Liver (tissue), 9 donors: ENCODE data around the gene SGO2. TPM values are rescaled to one million over a fixed set of nuclear protein-coding genes. Genes with fewer than 3 reads are reported as not detected.
A peak's percentile ranks its signal among the peaks of the same experiment; 100 is the strongest.

ENCODE experiments used
- DNase-seq: peaks from one replicate; pipeline ENCODE4 v3.0.0-alpha.2; 2017; ENCODE audit warnings: low spot score
- H3K27ac ChIP-seq, 2 donors: one replicate each; pipeline ENCODE4 v1.7.0; 2013; ENCODE audit warnings: inconsistent platforms in 2 of 2, low read length in 2 of 2, control low read depth in 1 of 2, low read depth in 1 of 2, mild to moderate bottlenecking in 1 of 2
- H3K27me3 ChIP-seq, 4 donors: one replicate each; pipeline versions ENCODE4 v1.6.1 to v1.7.0; 2013; ENCODE audit warnings: low read length in 3 of 4, inconsistent platforms in 1 of 4, mild to moderate bottlenecking in 1 of 4, moderate library complexity in 1 of 4; ENCODE audit not compliant: control insufficient read depth in 4 of 4, insufficient read depth in 4 of 4
- H3K36me3 ChIP-seq, 4 donors: one replicate each; pipeline versions ENCODE4 v1.6.1 to v1.7.0; 2013; ENCODE audit warnings: low read length in 3 of 4, mild to moderate bottlenecking in 3 of 4, low read depth in 1 of 4, moderate library complexity in 1 of 4; ENCODE audit not compliant: control insufficient read depth in 4 of 4, insufficient read depth in 3 of 4
- H3K4me1 ChIP-seq, 4 donors: one replicate each; pipeline versions ENCODE4 v1.6.1 to v1.7.0; 2013; ENCODE audit warnings: low read length in 3 of 4, mild to moderate bottlenecking in 3 of 4, moderate library complexity in 1 of 4; ENCODE audit not compliant: control insufficient read depth in 4 of 4, insufficient read depth in 4 of 4
- H3K4me3 ChIP-seq, 3 donors: one replicate each; pipeline versions ENCODE4 v1.6.1 to v1.7.0; 2013; ENCODE audit warnings: low read length in 3 of 3, control low read depth in 1 of 3, low read depth in 1 of 3, mild to moderate bottlenecking in 1 of 3
- H3K9ac ChIP-seq, 2 donors: one replicate each; pipeline ENCODE4 v1.7.0; 2013; ENCODE audit warnings: low read length in 2 of 2, mild to moderate bottlenecking in 2 of 2, moderate library complexity in 2 of 2, control low read depth in 1 of 2, low read depth in 1 of 2
- H3K9me3 ChIP-seq, 4 donors: one replicate each; pipeline versions ENCODE4 v1.6.1 to v1.7.0; 2013; ENCODE audit warnings: low read length in 3 of 4; ENCODE audit not compliant: control insufficient read depth in 4 of 4
- EGR1 ChIP-seq, 2 donors: IDR thresholded peaks; 2 replicates each; pipeline ENCODE4 v1.6.1; 2016 to 2018; ENCODE audit warnings: antibody characterized with exemption in 2 of 2, low read depth in 2 of 2
- FOXA2 ChIP-seq: IDR thresholded peaks from 2 replicates; pipeline ENCODE4 v1.6.1; 2016; ENCODE audit warnings: antibody characterized with exemption
- GABPA ChIP-seq, 2 donors: IDR thresholded peaks in 1 of 2; conservative IDR thresholded peaks in 1 of 2; 2 replicates each; pipeline ENCODE4 v1.6.1; 2016; ENCODE audit warnings: antibody characterized with exemption in 2 of 2, mild to moderate bottlenecking in 1 of 2, moderate library complexity in 1 of 2
- HNF4A ChIP-seq, 2 donors: conservative IDR thresholded peaks; 2 replicates each; pipeline ENCODE4 v1.6.1; 2016; ENCODE audit warnings: antibody characterized with exemption in 2 of 2, mild to moderate bottlenecking in 2 of 2
- NR2F2 ChIP-seq: IDR thresholded peaks from 2 replicates; pipeline ENCODE4 v1.6.1; 2016; ENCODE audit warnings: antibody characterized with exemption
- RXRA ChIP-seq, 2 donors: IDR thresholded peaks; 2 replicates each; pipeline ENCODE4 v1.6.1; 2017 to 2018; ENCODE audit warnings: antibody characterized with exemption in 2 of 2, mild to moderate bottlenecking in 1 of 2
- TAF1 ChIP-seq: conservative IDR thresholded peaks from 2 replicates; pipeline ENCODE4 v1.6.1; 2016; ENCODE audit warnings: antibody characterized with exemption, mild to moderate bottlenecking
- YY1 ChIP-seq: IDR thresholded peaks from 2 replicates; pipeline ENCODE4 v1.6.1; 2016; ENCODE audit warnings: antibody characterized with exemption, mild to moderate bottlenecking
- ZBTB33 ChIP-seq: IDR thresholded peaks from 2 replicates; pipeline ENCODE4 v1.6.1; 2016; ENCODE audit warnings: antibody characterized with exemption
- WGBS: extraction: QIAGEN DNeasy Blood & Tissue Kit; methylation state at CpG from one replicate; pipeline ENCODE4 v1.1.7; 2013; 5-methylcytosine and 5-hydroxymethylcytosine counted together
- polyA plus RNA-seq, 2 donors: library from polyadenylated mRNA; stranded (reverse) in 1 of 2; unstranded in 1 of 2; fragments of 200-250 nt in 1 of 2; fragments of >200 nt in 1 of 2; fragmentation: Nextera tagmentation in 1 of 2; extraction: Ambion mirVana in 1 of 2; gene quantifications; one replicate each; pipeline versions ENCODE4 v1.2.1 to v1.2.3, GENCODE V29; 2013 to 2015
- total RNA-seq, 2 donors: library from RNA; depleted of rRNA; stranded (reverse); fragments of >200 nt; gene quantifications; one replicate each; pipeline ENCODE4 v1.2.3, GENCODE V29; 2014
- TF ChIP-seq, protein P1 (sequence below): fragments of 150-350 bp; IDR thresholded peaks from 2 replicates; pipeline ENCODE4 v1.5.1; 2017; ENCODE audit warnings: improper control_type of control experiment, low read depth, low read length; ENCODE audit not compliant: missing input control
- TF ChIP-seq, protein P2 (sequence below): IDR thresholded peaks from 2 replicates; pipeline ENCODE4 v1.6.1; 2016; ENCODE audit warnings: antibody characterized with exemption, mild to moderate bottlenecking
- TF ChIP-seq, protein P3 (sequence below): IDR thresholded peaks from 2 replicates; pipeline ENCODE4 v1.6.1; 2016; ENCODE audit warnings: antibody characterized with exemption
- donor health status: healthy.
- donor health status: healthy.
- donor health status: healthy.
- donor health status: healthy.
- donor health status: healthy.

Gene SGO2
- total and polyA plus RNA-seq, 4 donors: 0.58 to 14.9 (median 0.77) TPM

DNA sequence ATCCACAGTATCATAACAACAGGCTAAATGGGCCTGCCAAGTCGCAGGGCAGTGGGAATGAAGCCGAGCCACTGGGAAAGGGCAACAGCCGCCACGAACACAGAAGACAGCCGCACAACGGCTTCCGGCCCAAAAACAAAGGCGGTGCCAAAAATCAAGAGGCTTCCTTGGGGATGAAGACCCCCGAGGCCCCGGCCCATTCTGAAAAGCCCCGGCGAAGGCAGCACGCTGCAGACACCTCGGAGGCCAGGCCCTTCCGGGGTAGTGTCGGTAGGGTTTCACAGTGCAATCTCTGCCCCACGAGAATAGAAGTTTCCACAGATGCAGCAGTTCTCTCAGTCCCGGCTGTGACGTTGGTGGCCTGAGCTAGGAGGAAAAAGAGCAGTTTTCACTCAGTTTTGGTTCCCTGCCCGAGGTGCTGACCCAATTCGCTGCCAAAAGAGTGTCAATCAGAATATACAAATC, 48.3 kb upstream of the SGO2 start:
- Histone ChIP-seq H3K9ac (no peak overlapping the region), H3K27me3 (no peaks in the 10 kb centered on the region), H3K9me3 (no peaks in the 10 kb centered on the region), H3K36me3 (peaks cover 7 to 45% (median 34%) of the 10 kb centered on the region in 4 donors), H3K27ac (peak overlapping the region; percentile 10 to 58), H3K4me3 (no peak overlapping the region), H3K4me1 (peaks cover 0 to 2% (median 0%) of the 10 kb centered on the region in 4 donors)
- WGBS: 81% methylated on average over 21 of the region's 21 CpGs
- no peak for TF ChIP-seq ZBTB33
- no peak for TF ChIP-seq HNF4A (conservative IDR thresholded peaks at IDR 0.05)
- no peak for TF ChIP-seq EGR1 (IDR thresholded peaks at IDR 0.05; ENCODE audit: low read depth in 2 of 2)
- TF ChIP-seq, protein P1, sequence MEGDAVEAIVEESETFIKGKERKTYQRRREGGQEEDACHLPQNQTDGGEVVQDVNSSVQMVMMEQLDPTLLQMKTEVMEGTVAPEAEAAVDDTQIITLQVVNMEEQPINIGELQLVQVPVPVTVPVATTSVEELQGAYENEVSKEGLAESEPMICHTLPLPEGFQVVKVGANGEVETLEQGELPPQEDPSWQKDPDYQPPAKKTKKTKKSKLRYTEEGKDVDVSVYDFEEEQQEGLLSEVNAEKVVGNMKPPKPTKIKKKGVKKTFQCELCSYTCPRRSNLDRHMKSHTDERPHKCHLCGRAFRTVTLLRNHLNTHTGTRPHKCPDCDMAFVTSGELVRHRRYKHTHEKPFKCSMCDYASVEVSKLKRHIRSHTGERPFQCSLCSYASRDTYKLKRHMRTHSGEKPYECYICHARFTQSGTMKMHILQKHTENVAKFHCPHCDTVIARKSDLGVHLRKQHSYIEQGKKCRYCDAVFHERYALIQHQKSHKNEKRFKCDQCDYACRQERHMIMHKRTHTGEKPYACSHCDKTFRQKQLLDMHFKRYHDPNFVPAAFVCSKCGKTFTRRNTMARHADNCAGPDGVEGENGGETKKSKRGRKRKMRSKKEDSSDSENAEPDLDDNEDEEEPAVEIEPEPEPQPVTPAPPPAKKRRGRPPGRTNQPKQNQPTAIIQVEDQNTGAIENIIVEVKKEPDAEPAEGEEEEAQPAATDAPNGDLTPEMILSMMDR: no peak
- no peak for TF ChIP-seq YY1
- TF ChIP-seq GABPA (IDR thresholded peaks at IDR 0.05 in 1 of 2, conservative IDR thresholded peaks at IDR 0.05 in 1 of 2): no peak
- TF ChIP-seq, protein P2, sequence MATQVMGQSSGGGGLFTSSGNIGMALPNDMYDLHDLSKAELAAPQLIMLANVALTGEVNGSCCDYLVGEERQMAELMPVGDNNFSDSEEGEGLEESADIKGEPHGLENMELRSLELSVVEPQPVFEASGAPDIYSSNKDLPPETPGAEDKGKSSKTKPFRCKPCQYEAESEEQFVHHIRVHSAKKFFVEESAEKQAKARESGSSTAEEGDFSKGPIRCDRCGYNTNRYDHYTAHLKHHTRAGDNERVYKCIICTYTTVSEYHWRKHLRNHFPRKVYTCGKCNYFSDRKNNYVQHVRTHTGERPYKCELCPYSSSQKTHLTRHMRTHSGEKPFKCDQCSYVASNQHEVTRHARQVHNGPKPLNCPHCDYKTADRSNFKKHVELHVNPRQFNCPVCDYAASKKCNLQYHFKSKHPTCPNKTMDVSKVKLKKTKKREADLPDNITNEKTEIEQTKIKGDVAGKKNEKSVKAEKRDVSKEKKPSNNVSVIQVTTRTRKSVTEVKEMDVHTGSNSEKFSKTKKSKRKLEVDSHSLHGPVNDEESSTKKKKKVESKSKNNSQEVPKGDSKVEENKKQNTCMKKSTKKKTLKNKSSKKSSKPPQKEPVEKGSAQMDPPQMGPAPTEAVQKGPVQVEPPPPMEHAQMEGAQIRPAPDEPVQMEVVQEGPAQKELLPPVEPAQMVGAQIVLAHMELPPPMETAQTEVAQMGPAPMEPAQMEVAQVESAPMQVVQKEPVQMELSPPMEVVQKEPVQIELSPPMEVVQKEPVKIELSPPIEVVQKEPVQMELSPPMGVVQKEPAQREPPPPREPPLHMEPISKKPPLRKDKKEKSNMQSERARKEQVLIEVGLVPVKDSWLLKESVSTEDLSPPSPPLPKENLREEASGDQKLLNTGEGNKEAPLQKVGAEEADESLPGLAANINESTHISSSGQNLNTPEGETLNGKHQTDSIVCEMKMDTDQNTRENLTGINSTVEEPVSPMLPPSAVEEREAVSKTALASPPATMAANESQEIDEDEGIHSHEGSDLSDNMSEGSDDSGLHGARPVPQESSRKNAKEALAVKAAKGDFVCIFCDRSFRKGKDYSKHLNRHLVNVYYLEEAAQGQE: no peak
- TF ChIP-seq, protein P3, sequence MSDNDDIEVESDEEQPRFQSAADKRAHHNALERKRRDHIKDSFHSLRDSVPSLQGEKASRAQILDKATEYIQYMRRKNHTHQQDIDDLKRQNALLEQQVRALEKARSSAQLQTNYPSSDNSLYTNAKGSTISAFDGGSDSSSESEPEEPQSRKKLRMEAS: no peak
- DNase-seq: no peak

DNA sequence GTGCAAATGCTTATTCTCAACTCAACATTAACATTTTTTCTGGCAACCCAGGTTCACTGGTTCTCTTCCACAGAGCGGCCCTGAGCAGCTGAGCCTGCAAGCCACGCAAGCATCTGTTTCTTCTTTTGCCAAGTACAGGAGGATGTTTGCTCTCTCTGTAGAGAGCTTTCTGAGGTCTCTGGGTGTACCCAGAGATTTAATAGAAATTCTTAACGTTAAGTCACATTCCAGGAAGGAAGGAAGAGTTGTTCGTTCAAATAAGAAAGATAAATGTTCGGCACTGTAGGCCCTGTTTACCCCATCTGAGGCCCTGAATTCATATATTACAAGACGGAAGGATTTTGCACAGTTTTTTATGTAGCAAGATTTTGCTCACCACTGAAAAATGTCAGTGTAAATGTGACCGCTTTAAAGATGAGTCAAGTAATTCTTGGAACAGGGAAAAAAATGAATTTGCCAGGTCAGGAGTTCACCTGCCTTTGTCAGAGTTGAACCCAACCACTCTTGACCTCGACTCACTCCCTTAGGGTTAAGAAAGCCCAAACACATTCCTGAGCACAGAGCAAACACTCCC, 46.2 kb upstream of the SGO2 start:
- no peaks in the 10 kb centered on the region for H3K9me3 ChIP-seq
- TF ChIP-seq FOXA2: no peak
- no peak for TF ChIP-seq TAF1
- TF ChIP-seq, protein P2: no peak
- TF ChIP-seq RXRA (IDR thresholded peaks at IDR 0.05): peak in 1 of 2 donors; percentile 44
- TF ChIP-seq NR2F2: peak; percentile 18
- H3K36me3 ChIP-seq: peaks cover 3 to 43% (median 25%) of the 10 kb centered on the region in 4 donors
- no peak overlapping the region for H3K9ac ChIP-seq
- no peak overlapping the region for H3K4me3 ChIP-seq
- 58% methylated on average over 8 of the region's 8 CpGs for WGBS
- no peaks in the 10 kb centered on the region for H3K27me3 ChIP-seq
- H3K4me1 ChIP-seq: peaks cover 0 to 5% (median 1%) of the 10 kb centered on the region in 4 donors
- peak overlapping the region in 1 of 2 donors; percentile 15 for H3K27ac ChIP-seq
- DNase-seq: no peak
